Thoracic aorta (tissue), 2 donors: ENCODE measurements around the gene WDR20. TPM values are rescaled to one million over a fixed set of nuclear protein-coding genes. Genes with fewer than 3 reads are reported as not detected.

Source experiments
- ATAC-seq: fragments of 150-250 bp; one replicate; pipeline ENCODE4 v1.8.0; 2017; ENCODE audit warnings: low read depth; ENCODE audit not compliant: insufficient number of reproducible peaks, low FRiP score
- DNase-seq: peaks from one replicate; pipeline ENCODE4 v3.0.0-alpha.2; 2020; ENCODE audit warnings: low spot score
- H3K27ac ChIP-seq, 2 donors: fragments of 200-600 bp; sonication (generic); 1 replicate in 1 of 2; 2 replicates in 1 of 2; pipeline ENCODE4 v1.5.1; 2016; ENCODE audit warnings: mild to moderate bottlenecking in 2 of 2, moderate library complexity in 2 of 2
- H3K27me3 ChIP-seq: fragments of 200-600 bp; sonication (generic); replicated peaks from 2 replicates; pipeline ENCODE4 v1.6.0; 2016; ENCODE audit warnings: mild to moderate bottlenecking; ENCODE audit not compliant: insufficient read depth
- H3K36me3 ChIP-seq: fragments of 200-600 bp; sonication (generic); one replicate; pipeline ENCODE4 v1.5.1; 2016
- H3K4me1 ChIP-seq, 2 donors: fragments of 200-600 bp; sonication (generic); 1 replicate in 1 of 2; 2 replicates in 1 of 2; pipeline versions ENCODE4 v1.5.1 to v1.6.0; 2016; ENCODE audit warnings: low read depth in 2 of 2, mild to moderate bottlenecking in 1 of 2; ENCODE audit not compliant: control insufficient read depth in 1 of 2
- H3K4me3 ChIP-seq: fragments of 200-600 bp; sonication (generic); 2 replicates; pipeline ENCODE4 v1.5.1; 2016; ENCODE audit warnings: mild to moderate bottlenecking
- H3K9me3 ChIP-seq: fragments of 200-600 bp; sonication (generic); 2 replicates; pipeline ENCODE4 v1.5.1; 2016
- total RNA-seq, 2 donors: library from RNA; depleted of rRNA; stranded (reverse); fragments of >200 nt; gene quantifications; one replicate each; pipeline versions ENCODE4 v1.1.0 to v1.2.3, GENCODE V29; 2016
- TF ChIP-seq, protein P1 (sequence below): fragments of 200-600 bp; sonication (generic); IDR thresholded peaks from one replicate; pipeline ENCODE4 v1.5.1; 2019; ENCODE audit warnings: antibody characterized with exemption

WDR20 gene
- total RNA-seq, 2 donors from 2014 or later: 11.0 to 30.0 TPM

DNA sequence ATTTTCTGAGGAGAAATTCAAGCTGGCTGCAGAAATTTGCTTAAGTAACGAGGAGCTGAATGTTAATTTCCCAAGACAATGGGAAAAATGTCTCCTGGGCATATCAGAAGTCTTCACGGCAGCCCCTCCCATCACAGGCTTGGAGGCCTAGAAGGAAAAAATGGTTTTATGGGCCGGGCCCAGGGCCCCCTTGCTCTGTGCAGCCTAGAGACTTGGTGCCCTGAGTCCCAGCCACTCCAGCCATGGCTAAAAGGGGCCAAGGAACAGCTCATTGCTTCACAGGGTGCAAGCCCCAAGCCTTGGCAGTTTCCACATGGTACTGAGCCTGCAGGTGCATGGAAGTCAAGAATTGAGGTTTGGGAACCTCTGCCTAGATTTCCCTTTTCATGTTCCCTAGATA is 28.6 kb upstream of the WDR20 start:
- no peaks in the 10 kb centered on the region for H3K9me3 ChIP-seq
- TF ChIP-seq, protein P1, sequence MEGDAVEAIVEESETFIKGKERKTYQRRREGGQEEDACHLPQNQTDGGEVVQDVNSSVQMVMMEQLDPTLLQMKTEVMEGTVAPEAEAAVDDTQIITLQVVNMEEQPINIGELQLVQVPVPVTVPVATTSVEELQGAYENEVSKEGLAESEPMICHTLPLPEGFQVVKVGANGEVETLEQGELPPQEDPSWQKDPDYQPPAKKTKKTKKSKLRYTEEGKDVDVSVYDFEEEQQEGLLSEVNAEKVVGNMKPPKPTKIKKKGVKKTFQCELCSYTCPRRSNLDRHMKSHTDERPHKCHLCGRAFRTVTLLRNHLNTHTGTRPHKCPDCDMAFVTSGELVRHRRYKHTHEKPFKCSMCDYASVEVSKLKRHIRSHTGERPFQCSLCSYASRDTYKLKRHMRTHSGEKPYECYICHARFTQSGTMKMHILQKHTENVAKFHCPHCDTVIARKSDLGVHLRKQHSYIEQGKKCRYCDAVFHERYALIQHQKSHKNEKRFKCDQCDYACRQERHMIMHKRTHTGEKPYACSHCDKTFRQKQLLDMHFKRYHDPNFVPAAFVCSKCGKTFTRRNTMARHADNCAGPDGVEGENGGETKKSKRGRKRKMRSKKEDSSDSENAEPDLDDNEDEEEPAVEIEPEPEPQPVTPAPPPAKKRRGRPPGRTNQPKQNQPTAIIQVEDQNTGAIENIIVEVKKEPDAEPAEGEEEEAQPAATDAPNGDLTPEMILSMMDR: no peak
- H3K4me3 ChIP-seq: no peak overlapping the region
- DNase-seq (no peak), ATAC-seq (no peak)
- H3K27me3 ChIP-seq: no peaks in the 10 kb centered on the region
- H3K27ac ChIP-seq: no peak overlapping the region
- H3K36me3 ChIP-seq: no peaks in the 10 kb centered on the region
- H3K4me1 ChIP-seq: no peaks in the 10 kb centered on the region

DNA sequence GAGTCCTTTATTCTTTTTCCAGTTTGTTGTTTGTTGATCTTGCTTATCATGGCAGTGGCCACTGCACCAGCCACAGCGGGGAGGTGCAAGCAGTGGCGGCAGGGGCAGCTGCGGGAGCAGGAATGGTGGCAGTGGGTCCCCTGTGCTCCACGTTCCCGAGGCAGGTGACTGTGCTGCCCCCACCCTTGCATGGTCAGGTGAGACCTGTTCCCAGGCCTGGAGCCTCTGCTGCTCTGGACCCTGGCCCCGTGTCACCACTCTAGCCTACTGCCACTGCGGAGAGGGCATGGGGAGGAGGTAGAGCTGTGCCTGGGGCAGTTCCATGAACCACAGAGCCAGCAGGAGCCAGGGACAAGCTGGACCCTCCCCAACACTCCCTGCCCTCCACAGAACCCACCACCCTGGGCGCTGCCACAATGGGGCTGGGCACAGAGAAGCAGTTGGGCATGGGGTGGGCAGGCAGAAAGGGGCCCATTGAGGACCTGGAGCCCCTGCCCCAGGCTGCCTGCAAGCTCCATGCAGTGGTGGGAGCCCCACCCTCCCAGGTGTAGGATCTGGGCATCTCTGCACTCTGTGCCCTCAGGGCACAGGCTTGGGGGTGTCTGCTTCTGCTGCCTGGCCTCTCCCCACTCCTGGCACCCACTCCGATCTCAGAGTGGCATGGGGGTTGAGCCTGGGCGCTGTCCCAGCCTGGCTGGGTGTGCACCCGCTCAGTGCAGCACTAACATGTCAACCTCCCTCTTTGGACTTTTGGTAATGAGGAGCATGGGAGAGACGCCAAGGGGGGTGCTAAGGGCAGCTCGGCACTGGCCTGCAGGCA is 23.1 kb upstream of the WDR20 start:
- H3K4me1 ChIP-seq: no peaks in the 10 kb centered on the region
- H3K27me3 ChIP-seq: no peaks in the 10 kb centered on the region
- no peaks in the 10 kb centered on the region for H3K36me3 ChIP-seq
- ATAC-seq: no peak
- TF ChIP-seq, protein P1: no peak
- H3K4me3 ChIP-seq: no peak overlapping the region
- no peak overlapping the region for H3K27ac ChIP-seq
- no peak for DNase-seq
- no peaks in the 10 kb centered on the region for H3K9me3 ChIP-seq

DNA sequence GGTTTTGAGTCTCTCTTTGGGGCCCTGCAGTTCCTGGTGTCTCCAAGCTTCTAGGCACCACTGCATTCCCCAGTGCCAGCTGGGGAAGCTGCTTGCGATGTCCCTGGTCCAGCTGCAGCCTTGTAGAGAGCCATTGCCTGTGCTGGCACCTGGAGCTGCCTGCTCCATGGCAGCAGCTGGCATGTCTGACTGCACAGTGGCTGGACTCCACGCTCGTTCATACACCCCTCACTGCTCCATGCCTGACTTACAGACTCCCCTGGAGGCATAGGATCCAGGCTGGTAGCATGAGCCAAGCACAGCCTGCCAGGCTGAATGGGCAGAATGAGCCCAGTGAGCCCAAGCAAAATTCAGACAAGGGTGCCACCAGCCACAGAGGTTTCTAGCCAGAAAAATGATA is 21.8 kb upstream of the WDR20 start:
- TF ChIP-seq, protein P1: no peak
- H3K27ac ChIP-seq: no peak overlapping the region
- ATAC-seq: no peak
- H3K27me3 ChIP-seq: no peaks in the 10 kb centered on the region
- H3K36me3 ChIP-seq: no peaks in the 10 kb centered on the region
- no peaks in the 10 kb centered on the region for H3K4me1 ChIP-seq
- DNase-seq: no peak
- no peaks in the 10 kb centered on the region for H3K9me3 ChIP-seq
- H3K4me3 ChIP-seq: no peak overlapping the region

DNA sequence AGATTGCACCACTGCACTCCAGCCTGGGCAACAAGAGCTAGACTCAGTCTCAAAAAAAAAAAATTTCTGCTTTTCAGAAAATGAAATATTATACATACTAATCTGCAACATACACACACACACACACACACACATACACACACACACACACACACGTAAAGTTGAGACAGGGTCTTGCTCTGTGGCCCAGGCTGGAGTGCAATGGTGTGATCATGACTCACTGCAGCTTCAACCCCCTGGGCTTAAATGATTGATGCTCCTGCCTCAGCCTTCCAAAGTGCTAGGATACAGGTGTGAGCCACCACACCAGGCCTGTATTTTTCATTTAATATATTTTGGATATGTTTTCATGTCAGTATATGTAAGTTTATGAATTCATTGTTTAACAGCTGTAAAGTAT is 18.8 kb upstream of the WDR20 start:
- DNase-seq (no peak), ATAC-seq (no peak)
- TF ChIP-seq, protein P1: no peak
- Histone ChIP-seq H3K27me3 (no peaks in the 10 kb centered on the region), H3K9me3 (no peaks in the 10 kb centered on the region), H3K4me1 (no peaks in the 10 kb centered on the region), H3K4me3 (no peak overlapping the region), H3K27ac (no peak overlapping the region), H3K36me3 (no peaks in the 10 kb centered on the region)

DNA sequence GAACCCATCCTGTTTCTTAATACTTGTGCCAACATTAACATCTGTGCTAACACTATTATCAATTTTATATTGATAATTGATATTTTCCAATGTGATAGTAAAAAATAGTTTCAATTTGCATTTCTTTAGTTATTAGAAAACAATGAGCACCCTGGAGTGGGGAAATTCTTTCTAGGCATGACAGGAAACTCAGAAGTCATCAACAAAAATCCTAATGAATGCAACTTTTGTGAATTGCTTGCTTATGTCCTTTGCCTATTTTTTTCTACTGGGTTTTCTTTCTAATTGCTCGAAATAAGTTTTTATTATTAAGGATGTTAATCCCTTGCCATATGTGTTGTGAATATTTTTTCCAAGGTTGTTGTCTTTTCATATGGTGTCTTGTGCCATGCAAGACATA is 18.1 kb upstream of the WDR20 start:
- no peaks in the 10 kb centered on the region for H3K27me3 ChIP-seq

More for the DNA sequence above, 18.1 kb upstream of the WDR20 start:
- H3K27ac ChIP-seq: no peak overlapping the region
- no peak overlapping the region for H3K4me3 ChIP-seq
- DNase-seq: no peak
- TF ChIP-seq, protein P1: no peak
- no peaks in the 10 kb centered on the region for H3K4me1 ChIP-seq
- no peaks in the 10 kb centered on the region for H3K9me3 ChIP-seq
- H3K36me3 ChIP-seq: no peaks in the 10 kb centered on the region
- no peak for ATAC-seq
